Tibial nerve (tissue), 4 donors: ENCODE data around the gene OFD1. TPM values are rescaled to one million over a fixed set of nuclear protein-coding genes. Genes with fewer than 3 reads are reported as not detected.

Source experiments
- DNase-seq, 2 donors: peaks; one replicate each; pipeline ENCODE4 v3.0.0-alpha.2; 2019; ENCODE audit warnings: low spot score in 2 of 2
- H3K27ac ChIP-seq, 4 donors: fragments of 200-600 bp; sonication (generic) in 3 of 4; one replicate each; pipeline ENCODE4 v1.5.1; 2017 to 2019; ENCODE audit warnings: mild to moderate bottlenecking in 1 of 4
- H3K27me3 ChIP-seq, 2 donors: fragments of 200-600 bp; sonication (generic) in 1 of 2; one replicate each; pipeline versions ENCODE4 v1.5.1 to v1.6.0; 2017 to 2019
- H3K36me3 ChIP-seq, 3 donors: fragments of 200-600 bp; sonication (generic); one replicate each; pipeline ENCODE4 v1.5.1; 2018 to 2019
- H3K4me1 ChIP-seq, 4 donors: fragments of 200-600 bp; sonication (generic) in 3 of 4; one replicate each; pipeline ENCODE4 v1.5.1; 2017 to 2019
- H3K4me3 ChIP-seq, 4 donors: fragments of 200-600 bp; sonication (generic) in 3 of 4; one replicate each; pipeline ENCODE4 v1.5.1; 2017 to 2019; ENCODE audit warnings: mild to moderate bottlenecking in 1 of 4, moderate library complexity in 1 of 4
- H3K9me3 ChIP-seq, 4 donors: fragments of 200-600 bp; sonication (generic) in 3 of 4; one replicate each; pipeline ENCODE4 v1.5.1; 2017 to 2019
- EP300 ChIP-seq, 2 donors: sonication (generic); formaldehyde crosslinking; IDR thresholded peaks; one replicate each; pipeline ENCODE4 v1.6.1; 2017; ENCODE audit warnings: antibody characterized with exemption in 2 of 2, mild to moderate bottlenecking in 1 of 2
- POLR2A ChIP-seq, 2 donors: fragments of 450-650 bp; IDR thresholded peaks; one replicate each; pipeline ENCODE4 v1.6.1; 2017; ENCODE audit warnings: antibody characterized with exemption in 2 of 2, mild to moderate bottlenecking in 2 of 2, moderate library complexity in 2 of 2
- WGBS, 2 donors: methylation state at CpG; one replicate each; pipeline ENCODE4 v1.1.5; 2018; 5-methylcytosine and 5-hydroxymethylcytosine counted together
- total RNA-seq, 4 donors: library from RNA; depleted of rRNA; stranded (reverse); fragments of >200 nt; gene quantifications; one replicate each; pipeline ENCODE4 v1.1.0, GENCODE V29; 2016
- TF ChIP-seq, protein P1 (sequence below), 5 experiments: fragments of 200-600 bp in 3 of 5; fragments of 450-650 bp in 2 of 5; sonication (generic) in 3 of 5; IDR thresholded peaks; one replicate each; pipeline ENCODE4 v1.5.1; 2016 to 2019; ENCODE audit warnings: antibody characterized with exemption in 5 of 5, mild to moderate bottlenecking in 3 of 5, moderate library complexity in 2 of 5

The OFD1 gene
- total RNA-seq, 4 donors from 2014 or later = 14.7 to 38.1 (median 31.3) TPM

DNA sequence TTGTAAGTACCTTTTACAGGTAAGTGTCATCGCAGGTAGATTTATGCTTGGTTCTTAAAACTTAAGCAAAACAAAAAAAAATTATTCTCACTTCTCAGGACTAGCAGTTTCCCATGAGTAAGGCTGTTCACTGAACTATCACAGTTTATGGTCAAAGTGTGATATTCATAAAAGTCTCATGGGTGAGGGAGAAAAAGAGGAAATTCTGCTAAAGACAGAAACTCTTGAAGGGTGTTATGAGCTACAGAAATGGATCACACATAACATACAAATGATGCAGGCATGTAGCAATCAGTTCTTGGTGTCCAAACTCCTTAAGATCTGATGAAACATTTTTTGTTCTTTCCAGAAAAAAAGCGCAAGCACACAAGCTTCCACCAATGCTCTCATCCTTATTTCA is 37.1 kb upstream of the OFD1 start:
- no peaks in the 10 kb centered on the region for H3K27me3 ChIP-seq
- no peak for DNase-seq
- H3K9me3 ChIP-seq = no peaks in the 10 kb centered on the region
- H3K4me1 ChIP-seq = peaks cover 0 to 71% (median 25%) of the 10 kb centered on the region in 4 donors
- H3K36me3 ChIP-seq = no peaks in the 10 kb centered on the region
- H3K27ac ChIP-seq = no peak overlapping the region
- TF ChIP-seq EP300 (IDR thresholded peaks at IDR 0.05) (no peak), POLR2A (IDR thresholded peaks at IDR 0.05) (no peak)
- TF ChIP-seq, protein P1, sequence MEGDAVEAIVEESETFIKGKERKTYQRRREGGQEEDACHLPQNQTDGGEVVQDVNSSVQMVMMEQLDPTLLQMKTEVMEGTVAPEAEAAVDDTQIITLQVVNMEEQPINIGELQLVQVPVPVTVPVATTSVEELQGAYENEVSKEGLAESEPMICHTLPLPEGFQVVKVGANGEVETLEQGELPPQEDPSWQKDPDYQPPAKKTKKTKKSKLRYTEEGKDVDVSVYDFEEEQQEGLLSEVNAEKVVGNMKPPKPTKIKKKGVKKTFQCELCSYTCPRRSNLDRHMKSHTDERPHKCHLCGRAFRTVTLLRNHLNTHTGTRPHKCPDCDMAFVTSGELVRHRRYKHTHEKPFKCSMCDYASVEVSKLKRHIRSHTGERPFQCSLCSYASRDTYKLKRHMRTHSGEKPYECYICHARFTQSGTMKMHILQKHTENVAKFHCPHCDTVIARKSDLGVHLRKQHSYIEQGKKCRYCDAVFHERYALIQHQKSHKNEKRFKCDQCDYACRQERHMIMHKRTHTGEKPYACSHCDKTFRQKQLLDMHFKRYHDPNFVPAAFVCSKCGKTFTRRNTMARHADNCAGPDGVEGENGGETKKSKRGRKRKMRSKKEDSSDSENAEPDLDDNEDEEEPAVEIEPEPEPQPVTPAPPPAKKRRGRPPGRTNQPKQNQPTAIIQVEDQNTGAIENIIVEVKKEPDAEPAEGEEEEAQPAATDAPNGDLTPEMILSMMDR (IDR thresholded peaks at IDR 0.05) = no peak
- 88 to 93% methylated on average over 2 of the region's 2 CpGs for WGBS, 2 donors
- no peak overlapping the region for H3K4me3 ChIP-seq

DNA sequence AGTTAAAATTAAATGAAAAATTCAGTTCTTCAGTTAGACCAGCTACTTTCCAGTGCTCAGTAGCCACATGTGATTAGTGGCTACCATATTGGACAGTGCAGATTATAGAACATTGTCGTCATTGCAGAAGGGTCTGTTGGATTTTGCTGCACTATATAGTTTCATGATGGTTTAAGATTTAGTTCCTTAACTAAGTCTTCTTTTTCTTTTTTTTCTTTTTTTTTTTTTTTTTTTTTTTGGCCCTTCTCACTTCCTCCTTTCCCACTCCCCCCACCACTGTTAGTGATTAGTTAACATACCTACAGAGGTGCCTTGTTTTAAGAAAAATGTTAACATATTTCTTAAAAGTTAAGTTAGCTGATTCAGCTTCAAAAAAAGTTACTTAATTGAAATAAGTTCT is 36.6 kb upstream of the OFD1 start:
- DNase-seq = no peak
- Histone ChIP-seq H3K4me3 (no peak overlapping the region), H3K9me3 (no peaks in the 10 kb centered on the region), H3K4me1 (peaks cover 0 to 68% (median 25%) of the 10 kb centered on the region in 4 donors), H3K27me3 (no peaks in the 10 kb centered on the region), H3K36me3 (no peaks in the 10 kb centered on the region), H3K27ac (no peak overlapping the region)
- TF ChIP-seq, protein P1 (IDR thresholded peaks at IDR 0.05) = no peak
- TF ChIP-seq POLR2A (IDR thresholded peaks at IDR 0.05) (no peak), EP300 (IDR thresholded peaks at IDR 0.05) (no peak)
- WGBS, 2 donors = 85 to 100% methylated on average over 1 of the region's 1 CpG

DNA sequence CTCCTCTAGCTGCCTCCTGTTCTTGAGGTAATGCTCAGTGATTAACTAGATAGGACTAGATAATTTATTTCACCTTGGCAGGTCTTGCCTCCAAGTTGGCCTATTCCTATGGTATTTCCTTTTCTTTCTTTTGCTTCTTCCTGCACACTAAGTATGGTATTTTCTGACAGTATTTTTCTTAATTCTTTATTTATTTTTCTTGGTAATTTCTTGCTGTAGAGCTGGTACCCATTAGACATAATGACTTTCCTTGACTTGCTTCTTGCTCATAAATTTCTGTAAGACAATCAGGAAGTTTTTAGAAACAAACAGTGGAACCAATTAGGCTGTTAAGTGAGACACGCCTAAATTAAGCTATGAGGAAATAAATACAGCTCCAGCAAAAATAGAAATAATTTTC is 36.1 kb upstream of the OFD1 start:
- H3K36me3 ChIP-seq = no peaks in the 10 kb centered on the region
- H3K4me3 ChIP-seq = no peak overlapping the region
- H3K27me3 ChIP-seq = no peaks in the 10 kb centered on the region
- H3K27ac ChIP-seq = no peak overlapping the region
- WGBS, 2 donors = 60 to 74% methylated on average over 1 of the region's 1 CpG
- H3K9me3 ChIP-seq = no peaks in the 10 kb centered on the region
- TF ChIP-seq POLR2A (IDR thresholded peaks at IDR 0.05) = no peak
- TF ChIP-seq, protein P1 (IDR thresholded peaks at IDR 0.05) = no peak
- no peak for TF ChIP-seq EP300 (IDR thresholded peaks at IDR 0.05)
- H3K4me1 ChIP-seq = peaks cover 0 to 67% (median 22%) of the 10 kb centered on the region in 4 donors
- no peak for DNase-seq

DNA sequence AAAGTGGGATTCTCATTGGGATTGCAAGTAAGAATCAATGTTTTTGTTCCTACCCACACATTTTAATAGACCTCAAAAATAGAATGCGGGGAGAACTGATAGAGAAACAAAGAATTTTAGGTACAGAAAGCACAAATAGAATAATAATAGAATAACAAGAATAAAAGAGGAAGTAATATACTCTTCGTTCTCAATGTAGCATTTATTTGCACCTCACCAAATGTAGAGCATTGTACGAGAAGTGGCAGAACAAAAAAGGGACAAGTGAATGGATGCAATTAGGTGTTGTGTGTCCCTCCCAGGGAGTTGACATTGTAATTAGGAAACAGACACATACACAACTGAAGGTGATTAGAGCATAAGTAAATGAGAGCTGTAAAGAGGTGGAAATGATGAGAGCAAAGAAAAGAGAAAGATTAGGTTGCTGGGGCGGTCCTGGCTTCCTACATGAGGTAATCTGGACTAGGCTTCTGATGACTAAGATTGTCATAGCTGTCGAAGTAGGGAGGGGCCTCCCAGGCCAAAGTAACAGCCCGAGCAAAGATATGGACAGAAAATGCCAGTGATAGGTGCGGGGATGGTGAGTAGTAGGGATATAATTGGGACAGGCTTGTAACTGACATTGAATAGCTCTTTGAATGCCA is 35.2 kb upstream of the OFD1 start:
- Histone ChIP-seq H3K4me3 (no peak overlapping the region), H3K9me3 (no peaks in the 10 kb centered on the region), H3K36me3 (no peaks in the 10 kb centered on the region), H3K27me3 (no peaks in the 10 kb centered on the region), H3K27ac (no peak overlapping the region), H3K4me1 (peaks cover 0 to 65% (median 14%) of the 10 kb centered on the region in 4 donors)
- DNase-seq = no peak
- 60 to 74% methylated on average over 7 of the region's 7 CpGs for WGBS, 2 donors
- TF ChIP-seq POLR2A (IDR thresholded peaks at IDR 0.05) = no peak
- TF ChIP-seq, protein P1 (IDR thresholded peaks at IDR 0.05) = no peak
- no peak for TF ChIP-seq EP300 (IDR thresholded peaks at IDR 0.05)

DNA sequence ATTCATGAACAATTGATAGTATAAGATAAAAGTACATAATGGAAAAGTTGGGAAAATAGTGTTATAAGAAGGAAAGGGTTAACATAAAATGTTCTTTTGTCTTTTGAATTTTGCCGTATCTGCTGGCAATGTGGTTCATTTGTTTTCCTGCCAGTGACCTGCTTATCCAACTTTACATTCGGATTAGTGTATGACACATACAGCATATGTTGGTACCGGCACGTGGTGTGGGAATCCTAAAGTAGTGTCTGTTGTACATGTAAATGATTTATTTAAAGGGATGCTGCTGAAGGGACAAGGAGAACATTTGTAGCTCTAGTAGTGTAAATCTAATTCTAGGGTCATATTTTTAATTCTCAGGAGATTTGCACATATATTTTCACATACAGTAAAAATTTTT is 34.2 kb upstream of the OFD1 start:
- H3K27me3 ChIP-seq = no peaks in the 10 kb centered on the region
- 39 to 64% methylated on average over 4 of the region's 4 CpGs for WGBS, 2 donors
- H3K9me3 ChIP-seq = no peaks in the 10 kb centered on the region
- TF ChIP-seq POLR2A (IDR thresholded peaks at IDR 0.05) (no peak), EP300 (IDR thresholded peaks at IDR 0.05) (no peak)
- TF ChIP-seq, protein P1 (IDR thresholded peaks at IDR 0.05) = no peak
- peaks cover 0 to 54% (median 7%) of the 10 kb centered on the region in 4 donors for H3K4me1 ChIP-seq
- H3K27ac ChIP-seq = no peak overlapping the region
- no peak for DNase-seq
- H3K36me3 ChIP-seq = no peaks in the 10 kb centered on the region
- no peak overlapping the region for H3K4me3 ChIP-seq
